ENCODE results near the gene MACROD1.

Gene MACROD1

GRCh38 chr11:64077607-64078006, 88.3 kb downstream of the MACROD1 start:
- DNase-seq (ENCODE audit: low read depth) = no peak
- no peak overlapping the region for H3K4me3 ChIP-seq (ENCODE audit: low read length)
- TF ChIP-seq CTCF (conservative IDR thresholded peaks at IDR 0.05; ENCODE audit: low read length) = no peak

GRCh38 chr11:64076758-64077157, 89.2 kb downstream of the MACROD1 start:
- no peak for DNase-seq (ENCODE audit: low read depth)
- H3K4me3 ChIP-seq (ENCODE audit: low read length) = no peak overlapping the region
- no peak for TF ChIP-seq CTCF (conservative IDR thresholded peaks at IDR 0.05; ENCODE audit: low read length)

- DNase-seq (ENCODE audit: low read depth) = no peak
- TF ChIP-seq CTCF (conservative IDR thresholded peaks at IDR 0.05; ENCODE audit: low read length) = no peak
- H3K4me3 ChIP-seq (ENCODE audit: low read length) = no peak overlapping the region
Observed at GRCh38 chr11:64074239-64074638, 91.7 kb downstream of the MACROD1 start.

- DNase-seq (ENCODE audit: low read depth) = no peak
- H3K4me3 ChIP-seq (ENCODE audit: low read length) = no peak overlapping the region
- no peak for TF ChIP-seq CTCF (conservative IDR thresholded peaks at IDR 0.05; ENCODE audit: low read length)
Observed at GRCh38 chr11:64073542-64073941, 92.4 kb downstream of the MACROD1 start.

- no peak for DNase-seq (ENCODE audit: low read depth)
- no peak overlapping the region for H3K4me3 ChIP-seq (ENCODE audit: low read length)
- TF ChIP-seq CTCF (conservative IDR thresholded peaks at IDR 0.05; ENCODE audit: low read length) = no peak
Observed at GRCh38 chr11:64072871-64073270, 93.0 kb downstream of the MACROD1 start.

GRCh38 chr11:64072403-64072802, 93.5 kb downstream of the MACROD1 start:
- no peak for DNase-seq (ENCODE audit: low read depth)
- no peak overlapping the region for H3K4me3 ChIP-seq (ENCODE audit: low read length)
- no peak for TF ChIP-seq CTCF (conservative IDR thresholded peaks at IDR 0.05; ENCODE audit: low read length)

- TF ChIP-seq CTCF (conservative IDR thresholded peaks at IDR 0.05; ENCODE audit: low read length) = no peak
- no peak overlapping the region for H3K4me3 ChIP-seq (ENCODE audit: low read length)
- no peak for DNase-seq (ENCODE audit: low read depth)
Observed at GRCh38 chr11:64071849-64072248, 94.1 kb downstream of the MACROD1 start.
